Measurements from ENCODE around the gene ACYP2.

ACYP2 gene

GRCh38 chr2:54073796-54074195 is 41.6 kb upstream of the ACYP2 start (continued):
- TF ChIP-seq ZNF518A (tag by site-specific recombination; conservative IDR thresholded peaks at IDR 0.05; ENCODE audit: low read depth) (no peak), ZNF140 (tag by site-specific recombination; IDR thresholded peaks at IDR 0.05) (no peak), ZNF544 (tag by site-specific recombination; IDR thresholded peaks at IDR 0.05) (no peak), CTCF (tag by site-specific recombination; IDR thresholded peaks at IDR 0.05) (no peak)

- ChIA-PET POLR2A (interaction anchor here (0.6 kb wide), 1 partner anchor 68 kb away, joined by 10 read pairs; no protein-coding TSS in a partner anchor), CTCF (interaction anchor here (0.6 kb wide), 1 partner anchor 25 kb away, joined by 3 read pairs; no protein-coding TSS in a partner anchor)
- Histone ChIP-seq H3K4me1 (ENCODE audit: control insufficient read depth, insufficient read depth, low read length) (no peaks in the 10 kb centered on the region), H3K36me3 (ENCODE audit: control insufficient read depth in 2 of 2, insufficient read depth in 1 of 2, low read length in 2 of 2) (no peaks in the 10 kb centered on the region), H3K4me3 (ENCODE audit: low read depth, low read length) (no peak overlapping the region), H3K27ac (ENCODE audit: extremely low read depth, low read depth, low read length) (no peak overlapping the region), H3K9me3 (ENCODE audit: control insufficient read depth, insufficient read depth, low read depth, low read length) (no peaks in the 10 kb centered on the region)
- TF ChIP-seq BCL11B (tag by site-specific recombination; IDR thresholded peaks at IDR 0.05; ENCODE audit: low read depth), result no peak
- no peak for TF ChIP-seq OVOL3 (tag by site-specific recombination; IDR thresholded peaks at IDR 0.05)
- TF ChIP-seq BCL6B (tag by site-specific recombination; IDR thresholded peaks at IDR 0.05), result no peak
- TF ChIP-seq GLI2 (tag by site-specific recombination; IDR thresholded peaks at IDR 0.05; ENCODE audit: borderline replicate concordance, low read depth), result no peak
These were observed 40.6 kb upstream of the ACYP2 start for GRCh38 chr2:54074606-54075341.

- H3K4me1 ChIP-seq (ENCODE audit: control insufficient read depth, insufficient read depth, low read length), result no peaks in the 10 kb centered on the region
- H3K4me3 ChIP-seq (ENCODE audit: low read depth, low read length), result no peak overlapping the region
- no peaks in the 10 kb centered on the region for H3K9me3 ChIP-seq (ENCODE audit: control insufficient read depth, insufficient read depth, low read depth, low read length)
- TF ChIP-seq ZBTB1 (tag by site-specific recombination; IDR thresholded peaks at IDR 0.05) (no peak), SP3 (tag by site-specific recombination; IDR thresholded peaks at IDR 0.05) (no peak), ZNF792 (tag by site-specific recombination; IDR thresholded peaks at IDR 0.05) (no peak), ZNF571 (tag by site-specific recombination; IDR thresholded peaks at IDR 0.05) (no peak), ZNF366 (tag by site-specific recombination; conservative IDR thresholded peaks at IDR 0.05) (no peak), BCL11B (tag by site-specific recombination; IDR thresholded peaks at IDR 0.05; ENCODE audit: low read depth) (no peak), ZSCAN4 (tag by site-specific recombination; IDR thresholded peaks at IDR 0.05) (no peak)
- no peak overlapping the region for H3K27ac ChIP-seq (ENCODE audit: extremely low read depth, low read depth, low read length)
- ChIA-PET POLR2A (no interaction called here), CTCF (no interaction called here)
- H3K36me3 ChIP-seq (ENCODE audit: control insufficient read depth in 2 of 2, insufficient read depth in 1 of 2, low read length in 2 of 2), result no peaks in the 10 kb centered on the region
These were observed 38.8 kb upstream of the ACYP2 start for GRCh38 chr2:54076586-54076985.

All from HEK293 (cell line).